Measurements from ENCODE around the gene IFNAR1.

DNA sequence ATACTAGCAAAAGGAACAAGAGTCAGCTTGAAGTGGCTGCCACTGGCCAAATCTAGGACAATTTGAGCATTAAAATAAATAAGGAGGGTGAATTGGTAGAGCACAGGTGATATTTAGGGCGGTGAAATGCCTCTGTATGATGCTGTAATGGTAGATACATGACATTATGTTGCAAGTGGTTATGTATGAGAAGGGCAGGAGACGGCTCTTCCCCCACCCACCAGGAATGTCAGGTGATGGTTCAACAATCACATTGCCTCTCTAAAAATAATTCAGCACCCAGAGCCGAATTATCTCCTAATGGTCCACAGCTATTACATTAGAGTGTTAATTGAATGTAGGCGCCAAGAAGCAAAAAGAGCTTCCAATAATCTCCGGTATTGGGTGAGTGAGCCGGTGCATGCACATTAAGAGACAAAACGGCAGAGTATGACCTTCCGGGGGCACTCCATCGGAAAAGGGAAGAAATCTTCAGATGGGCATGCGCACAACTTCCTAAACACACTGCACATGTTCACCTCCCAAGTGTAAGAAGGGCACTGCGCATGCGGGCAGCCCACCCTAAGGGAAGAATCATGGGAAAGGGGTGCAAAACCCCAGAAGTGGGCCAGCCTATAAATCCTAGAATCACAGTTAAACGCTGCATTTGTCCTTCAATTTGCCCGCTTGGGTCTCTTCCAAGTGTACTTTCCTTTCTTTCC is 6.8 kb upstream of the IFNAR1 start:
- TF ChIP-seq, protein P1, sequence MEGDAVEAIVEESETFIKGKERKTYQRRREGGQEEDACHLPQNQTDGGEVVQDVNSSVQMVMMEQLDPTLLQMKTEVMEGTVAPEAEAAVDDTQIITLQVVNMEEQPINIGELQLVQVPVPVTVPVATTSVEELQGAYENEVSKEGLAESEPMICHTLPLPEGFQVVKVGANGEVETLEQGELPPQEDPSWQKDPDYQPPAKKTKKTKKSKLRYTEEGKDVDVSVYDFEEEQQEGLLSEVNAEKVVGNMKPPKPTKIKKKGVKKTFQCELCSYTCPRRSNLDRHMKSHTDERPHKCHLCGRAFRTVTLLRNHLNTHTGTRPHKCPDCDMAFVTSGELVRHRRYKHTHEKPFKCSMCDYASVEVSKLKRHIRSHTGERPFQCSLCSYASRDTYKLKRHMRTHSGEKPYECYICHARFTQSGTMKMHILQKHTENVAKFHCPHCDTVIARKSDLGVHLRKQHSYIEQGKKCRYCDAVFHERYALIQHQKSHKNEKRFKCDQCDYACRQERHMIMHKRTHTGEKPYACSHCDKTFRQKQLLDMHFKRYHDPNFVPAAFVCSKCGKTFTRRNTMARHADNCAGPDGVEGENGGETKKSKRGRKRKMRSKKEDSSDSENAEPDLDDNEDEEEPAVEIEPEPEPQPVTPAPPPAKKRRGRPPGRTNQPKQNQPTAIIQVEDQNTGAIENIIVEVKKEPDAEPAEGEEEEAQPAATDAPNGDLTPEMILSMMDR (IDR thresholded peaks at IDR 0.05; ENCODE audit: low read depth, low read length) = no peak
- TF ChIP-seq, protein P2, sequence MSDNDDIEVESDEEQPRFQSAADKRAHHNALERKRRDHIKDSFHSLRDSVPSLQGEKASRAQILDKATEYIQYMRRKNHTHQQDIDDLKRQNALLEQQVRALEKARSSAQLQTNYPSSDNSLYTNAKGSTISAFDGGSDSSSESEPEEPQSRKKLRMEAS (IDR thresholded peaks at IDR 0.05; ENCODE audit: low read depth, low read length) = no peak

All from NB4 (cell line).